HK-2 (cell line): Measurements from ENCODE around the gene DNASE2B.
A peak's percentile ranks its signal among the peaks of the same experiment; 100 is the strongest.
"Not testable (repeated sequence)": the region's sequence is repeated elsewhere in the genome, so short reads cannot be mapped to it uniquely, and the experiment has no call there.

Experiments
- DNase-seq: peaks from one replicate; pipeline ENCODE4 v3.0.0-alpha.2; 2018; ENCODE audit not compliant: unreplicated experiment

Gene DNASE2B

DNA sequence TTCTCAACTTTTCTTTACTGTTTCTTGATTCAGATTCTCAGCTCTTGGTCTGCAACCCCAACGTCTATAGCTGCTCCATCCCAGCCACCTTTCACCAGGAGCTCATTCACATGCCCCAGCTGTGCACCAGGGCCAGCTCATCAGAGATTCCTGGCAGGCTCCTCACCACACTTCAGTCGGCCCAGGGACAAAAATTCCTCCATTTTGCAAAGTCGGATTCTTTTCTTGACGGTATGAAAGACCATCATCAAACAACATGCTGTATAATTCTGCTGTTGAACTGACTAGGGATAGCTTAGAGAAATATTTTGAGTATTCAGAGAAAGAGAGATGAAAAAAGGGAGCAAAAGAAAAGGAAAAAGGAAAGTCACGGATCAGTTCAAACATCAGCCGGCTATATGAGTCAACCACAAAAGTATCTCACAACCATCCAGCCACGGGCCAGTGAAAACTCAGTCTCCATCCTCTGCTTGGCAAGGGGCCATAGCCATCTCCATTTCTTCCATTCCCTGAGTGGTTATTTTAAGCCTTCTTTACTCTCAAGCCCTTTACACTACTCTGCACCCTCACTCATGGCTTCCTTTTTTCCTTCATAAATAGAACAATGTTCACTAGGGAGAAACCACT, 14.1 kb downstream of the DNASE2B start:
- DNase-seq: no peak

GRCh38 chr1:84415396-84415795, 17.1 kb downstream of the DNASE2B start:
- no peak for DNase-seq

DNA sequence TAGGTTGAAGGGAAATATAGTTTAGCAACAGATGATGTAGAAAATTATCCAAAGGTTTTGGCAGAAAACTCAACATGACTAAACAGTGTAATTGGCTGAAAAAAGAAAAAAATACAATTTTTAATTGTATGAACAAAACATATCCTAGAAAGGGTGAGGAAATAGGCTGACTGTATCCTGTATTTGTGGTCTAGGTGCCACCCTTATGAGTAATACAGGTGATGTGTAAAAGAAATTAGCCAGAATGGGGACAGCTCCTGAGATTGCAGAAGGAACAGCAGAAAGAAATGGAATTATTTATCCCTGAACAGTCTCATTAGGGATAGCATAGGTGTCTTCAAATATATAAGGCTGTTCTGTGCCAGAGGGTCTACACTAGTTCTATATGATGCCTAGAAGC, 24.6 kb downstream of the DNASE2B start:
- DNase-seq: no peak

DNA sequence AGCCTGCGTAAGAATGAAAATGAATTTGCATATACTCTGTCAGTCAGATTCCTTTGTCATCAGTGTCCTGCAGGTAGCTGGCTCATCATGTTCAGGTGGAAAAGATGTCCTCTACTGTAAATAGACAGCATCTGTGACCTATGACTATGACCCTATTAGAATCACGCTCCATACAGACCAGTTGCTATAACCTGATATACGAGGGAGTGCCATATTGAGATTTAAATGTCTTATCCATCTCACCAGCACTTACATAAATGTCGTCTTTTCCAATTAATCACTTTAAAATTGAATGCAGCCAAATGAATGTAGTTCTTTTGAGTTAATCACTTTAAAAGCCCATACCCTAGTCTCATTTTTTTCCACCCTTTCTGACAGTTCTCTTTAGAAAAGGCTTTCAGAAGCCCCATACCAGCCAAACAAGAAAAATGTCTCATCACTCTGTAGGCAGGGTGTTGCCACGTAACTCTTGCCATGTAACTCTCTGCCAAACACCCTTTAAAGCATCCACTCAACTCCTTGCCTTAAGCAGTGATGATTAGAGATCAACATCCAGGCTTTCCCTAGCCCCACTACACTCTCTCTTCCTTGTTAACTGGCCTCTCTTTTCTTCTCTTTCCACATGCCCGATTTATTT, 26.3 kb downstream of the DNASE2B start:
- no peak for DNase-seq

DNA sequence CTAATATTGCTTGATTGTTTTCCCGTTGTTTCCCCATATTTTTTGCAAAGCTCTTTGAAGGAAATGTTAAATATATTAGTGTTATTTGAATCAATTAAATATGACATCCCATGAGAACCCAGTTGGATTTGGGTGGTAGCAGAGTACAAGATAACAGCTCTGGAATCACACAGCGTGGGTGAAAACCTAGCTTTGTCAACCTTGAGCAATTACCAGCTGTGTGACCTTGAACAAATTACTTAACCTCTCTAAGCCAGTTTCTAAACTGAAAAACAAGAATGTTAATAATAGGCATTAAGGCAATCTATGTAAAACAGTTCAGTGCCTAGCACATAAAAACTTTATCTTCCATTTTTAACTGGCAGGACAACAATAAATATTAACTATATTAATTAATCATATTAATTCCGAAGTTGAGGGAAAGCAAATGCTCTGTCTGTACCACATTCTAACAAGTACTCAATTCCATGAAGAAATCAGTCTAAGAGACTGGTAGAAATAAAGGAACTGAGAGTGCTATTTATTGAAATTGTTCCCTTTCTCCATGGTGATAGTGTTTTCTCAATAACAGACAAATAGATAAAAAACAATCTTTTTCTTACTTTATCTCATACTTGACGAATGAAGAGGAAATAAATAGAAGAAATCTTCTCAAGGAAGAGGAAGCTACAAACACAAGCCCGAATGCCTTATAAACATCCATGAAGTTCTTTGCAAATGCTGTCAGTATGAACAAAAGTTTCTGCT, 27.0 kb downstream of the DNASE2B start:
- DNase-seq: no peak

DNA sequence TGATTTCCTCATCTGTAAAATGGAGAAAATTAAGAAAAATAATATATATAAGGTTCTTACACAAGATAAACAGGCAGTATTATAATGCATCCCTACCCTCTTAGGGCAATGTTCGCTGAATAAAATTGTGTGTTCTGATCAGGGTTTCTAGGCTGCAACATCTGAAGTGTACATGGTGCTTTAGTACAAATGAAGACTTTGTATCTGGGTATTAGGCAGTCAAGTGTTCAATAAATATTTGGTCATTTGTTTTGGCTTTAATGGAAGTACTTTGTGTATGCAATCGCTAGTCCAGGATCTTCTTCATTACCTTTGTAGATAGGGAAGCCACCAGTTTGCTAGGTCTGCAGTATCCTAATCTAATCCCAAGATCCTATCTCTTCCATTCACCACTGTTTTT, 28.1 kb downstream of the DNASE2B start:
- DNase-seq: no peak

DNA sequence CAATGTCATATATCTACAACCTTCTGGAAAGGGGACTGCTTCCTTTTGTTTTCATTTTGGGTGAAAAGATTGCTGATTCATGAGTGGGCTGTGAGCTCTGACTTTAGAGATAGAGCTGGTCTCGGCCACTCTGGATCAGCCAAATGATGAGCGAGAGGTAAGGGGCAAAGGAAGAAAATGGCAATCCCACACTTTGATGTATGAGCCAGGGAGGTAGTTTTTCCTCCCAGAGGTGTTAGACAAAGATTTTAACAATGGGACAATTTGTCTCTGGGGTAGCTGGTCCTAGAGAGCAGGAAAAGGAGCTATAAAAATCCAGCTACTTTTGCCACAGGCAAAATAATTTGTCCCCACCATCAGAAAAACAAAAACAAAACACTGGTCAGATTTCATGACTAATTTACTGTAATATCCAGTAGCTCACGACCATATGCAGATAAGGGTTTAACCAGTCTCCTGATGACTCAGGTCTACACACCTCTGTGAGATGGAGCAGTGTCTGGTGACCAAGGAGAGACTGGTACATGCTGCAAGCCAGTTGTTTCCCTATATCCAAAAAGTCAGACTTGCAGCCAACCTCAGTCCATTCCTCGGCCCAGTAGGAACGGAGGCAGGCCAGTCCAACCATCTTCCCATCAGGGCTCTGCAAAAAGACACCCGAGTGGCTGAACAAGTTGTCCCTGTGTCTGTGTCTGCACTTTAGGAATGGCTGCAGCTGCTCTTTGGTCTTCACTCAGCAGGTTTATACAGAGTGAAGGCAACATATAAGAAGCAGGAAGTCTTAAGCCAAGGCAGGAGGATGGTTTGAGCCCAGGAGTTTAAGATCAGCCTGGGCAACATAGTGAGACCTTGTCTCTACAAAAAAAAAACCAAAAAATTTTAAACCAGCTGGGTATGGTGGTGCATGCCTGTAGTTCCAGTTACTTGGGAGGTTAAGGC, 29.2 kb downstream of the DNASE2B start:
- no peak for DNase-seq

DNA sequence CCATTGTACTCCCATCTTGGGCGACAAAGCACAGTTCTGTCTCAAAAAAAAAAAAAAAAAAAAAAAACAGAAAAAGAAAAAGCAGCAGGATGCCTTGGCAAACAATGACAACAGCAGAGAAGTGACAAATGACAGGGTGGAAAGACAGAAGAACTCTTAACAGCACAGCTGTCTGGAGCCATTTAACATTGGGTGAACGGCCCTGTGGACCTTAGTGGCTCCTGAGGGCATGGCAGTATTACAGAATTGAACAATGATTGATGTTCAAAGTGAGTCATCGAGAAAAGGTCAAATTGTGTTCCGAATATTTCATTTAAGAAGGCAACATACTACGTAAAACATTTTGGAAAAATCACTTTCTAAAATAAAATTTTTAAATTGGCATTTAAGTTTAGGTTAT, 30.0 kb downstream of the DNASE2B start:
- no peak for DNase-seq

DNA sequence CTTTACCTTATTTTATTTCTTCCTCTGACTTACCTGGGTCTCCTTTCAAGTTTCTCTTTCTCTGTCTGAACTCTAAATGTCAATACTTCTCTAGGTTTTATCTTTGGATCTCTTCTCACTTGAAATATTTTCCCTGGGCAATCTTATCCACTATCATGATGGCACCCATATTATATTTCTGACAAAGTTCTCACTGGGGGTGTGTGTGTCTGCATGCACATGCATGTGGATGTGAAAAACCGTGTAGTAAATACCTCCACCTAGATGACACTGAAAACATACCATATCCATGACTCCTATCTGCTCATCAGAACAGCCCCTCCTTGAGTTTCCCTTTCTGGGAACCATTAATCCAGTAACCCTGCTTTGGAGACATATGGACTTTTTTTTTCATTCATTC, 30.9 kb downstream of the DNASE2B start:
- no peak for DNase-seq

DNA sequence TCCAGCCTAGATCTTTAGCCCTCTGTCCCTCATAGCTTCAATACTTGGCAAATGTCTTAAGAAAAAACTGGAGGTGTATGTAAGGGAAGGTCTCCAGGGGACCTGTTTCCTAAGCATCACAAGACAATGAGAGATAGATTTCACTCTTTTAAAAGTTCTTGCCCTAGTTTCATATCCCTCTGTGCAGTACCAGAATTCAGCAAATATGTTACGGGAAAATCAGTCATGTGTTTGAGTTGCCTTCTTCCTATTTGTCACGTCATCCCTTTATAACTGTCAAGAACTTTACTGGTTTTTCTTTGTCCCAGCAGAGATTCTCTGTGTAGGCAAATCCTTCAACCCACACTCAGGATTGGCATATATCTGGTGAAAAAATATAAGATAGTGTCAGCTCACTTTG, 32.3 kb downstream of the DNASE2B start:
- no peak for DNase-seq

DNA sequence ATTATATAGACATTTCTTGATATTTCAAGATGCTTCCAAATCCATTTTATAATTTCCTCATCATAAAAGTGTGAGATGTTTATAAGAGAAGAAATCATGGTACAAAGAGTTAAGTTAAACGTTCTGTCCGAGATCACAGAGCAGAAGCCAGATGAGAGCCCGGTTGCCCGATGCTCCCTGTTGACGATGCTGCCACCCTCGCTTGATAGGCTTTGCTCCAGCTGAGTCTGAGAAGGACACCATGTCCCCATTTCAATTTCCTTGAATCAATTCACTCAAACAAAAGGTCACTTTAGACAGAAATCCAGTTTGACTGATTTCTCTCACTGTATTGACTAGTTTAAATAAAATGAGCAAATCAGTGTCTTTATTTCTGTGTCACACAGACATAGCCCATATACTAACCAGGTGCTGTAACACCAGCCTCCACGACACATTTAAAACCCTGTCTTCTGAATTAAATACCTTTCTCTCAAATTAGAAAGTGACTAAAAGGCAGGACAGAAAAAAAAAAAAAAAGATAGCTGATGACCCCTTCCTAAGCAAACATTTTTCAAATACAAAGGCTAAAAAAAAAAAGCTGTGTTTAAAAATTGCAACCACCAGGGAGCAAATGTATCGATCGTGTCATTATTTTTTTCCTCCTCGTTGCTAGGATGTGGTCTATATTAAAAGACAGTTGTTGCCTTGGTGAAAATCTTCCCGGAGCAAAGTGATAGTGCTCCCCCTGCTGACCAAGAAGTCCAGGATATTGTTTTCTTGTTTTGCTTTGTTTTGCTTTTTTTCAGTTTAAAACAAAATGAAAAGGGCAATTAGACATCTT, 35.2 kb downstream of the DNASE2B start:
- DNase-seq: peak; percentile 14

- no peak for DNase-seq
These were observed 35.9 kb downstream of the DNASE2B start for GRCh38 chr1:84434081-84434769.

GRCh38 chr1:84434801-84435549, 36.7 kb downstream of the DNASE2B start:
- DNase-seq: no peak

GRCh38 chr1:84436876-84437655, 38.8 kb downstream of the DNASE2B start:
- DNase-seq: no peak

- no peak for DNase-seq
These were observed 44.0 kb downstream of the DNASE2B start for GRCh38 chr1:84442256-84442655.

GRCh38 chr1:84442747-84443646, 44.7 kb downstream of the DNASE2B start:
- DNase-seq: not testable (repeated sequence)

DNA sequence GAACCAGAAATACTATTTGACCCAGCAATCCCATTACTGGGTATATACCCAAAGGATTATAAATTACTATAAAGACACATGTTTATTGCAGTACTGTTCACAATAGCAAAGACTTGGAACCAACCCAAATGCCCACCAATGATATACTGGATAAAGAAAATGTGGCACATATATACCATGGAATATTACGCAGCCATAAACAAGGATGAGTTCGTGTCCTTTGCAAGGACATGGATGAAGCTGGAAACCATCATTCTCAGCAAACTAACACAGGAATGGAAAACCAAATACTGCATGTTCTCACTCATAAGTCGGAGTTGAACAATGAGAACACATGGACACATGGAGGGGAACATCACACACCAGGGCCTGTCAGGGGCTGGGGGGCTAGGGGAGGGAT, 50.4 kb downstream of the DNASE2B start:
- not testable (repeated sequence) for DNase-seq

DNA sequence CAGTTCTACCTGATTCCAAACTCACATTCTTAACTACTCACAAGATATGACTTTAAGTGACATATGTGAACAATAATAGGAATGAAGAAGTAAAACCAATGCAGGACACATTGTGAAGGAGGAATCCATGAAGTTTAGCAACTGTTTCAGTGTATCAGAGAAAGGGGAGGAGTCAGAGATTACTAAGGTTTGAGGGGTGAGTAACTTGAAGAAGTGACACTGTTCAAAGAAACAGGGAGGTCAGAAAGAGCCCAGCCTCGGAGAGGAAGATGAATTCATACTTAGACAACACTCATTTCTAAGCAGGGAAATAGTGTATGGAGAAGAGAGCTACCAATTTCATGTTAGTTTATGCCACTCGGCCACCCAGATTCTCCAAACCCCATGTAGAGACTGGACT, 52.6 kb downstream of the DNASE2B start:
- DNase-seq: no peak
